ENCODE data around the gene FBN2. TPM values are rescaled to one million over a fixed set of nuclear protein-coding genes. Genes with fewer than 3 reads are reported as not detected.

FBN2 gene
- total and polyA plus RNA-seq, 2 of the 4 experiments (the other 2 are of a cell fraction) = 26.7 to 69.0 TPM

DNA sequence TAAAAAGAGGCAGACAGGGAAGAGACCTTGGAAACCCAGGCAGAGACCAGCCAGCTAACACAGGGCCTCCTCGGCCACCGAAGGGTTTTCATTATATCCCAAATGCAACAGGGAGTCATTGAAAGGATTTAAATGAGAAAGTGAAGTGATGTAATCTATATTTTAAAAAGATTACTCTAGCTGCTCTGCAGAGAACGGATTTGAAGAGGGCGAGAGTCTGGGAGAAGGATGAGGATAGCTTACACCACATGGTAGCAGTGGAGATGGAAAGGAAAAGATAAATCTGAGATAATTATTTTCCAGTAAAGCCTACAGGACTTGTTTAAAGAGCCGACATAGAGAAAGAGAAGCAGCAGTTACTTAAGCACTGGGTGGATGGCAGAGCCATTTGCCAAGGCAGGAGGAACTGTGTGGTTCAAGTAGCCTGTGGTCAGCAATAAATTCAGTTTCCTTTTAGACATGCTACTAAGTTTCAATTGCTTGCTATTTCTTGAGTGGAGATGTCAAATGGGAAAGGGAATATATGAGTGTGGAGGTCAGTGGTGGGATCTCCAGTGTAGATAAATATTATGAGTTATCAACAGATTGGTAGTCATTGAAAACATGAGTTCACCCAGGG is 9.3 kb downstream of the FBN2 start:
- Histone ChIP-seq H4K20me1 (ENCODE audit: insufficient read depth, low read length) (peaks cover 14% of the 10 kb centered on the region; the same call in 1 of the 2 replicates), H2BK20ac (ENCODE audit: low read depth, low read length) (no peak overlapping the region), H2BK120ac (ENCODE audit: low read depth, low read length) (no peak overlapping the region), H3K4me1 (ENCODE audit: control insufficient read depth, insufficient read depth, low read length) (no peaks in the 10 kb centered on the region), H3K56ac (ENCODE audit: extremely low read depth, insufficient read depth, low read length) (no peak overlapping the region), H3K27me3 (ENCODE audit: control insufficient read depth, insufficient read depth, low read length) (no peaks in the 10 kb centered on the region), H3K4me3 (ENCODE audit: insufficient read depth, low read depth, low read length) (no peak overlapping the region), H3K9ac (ENCODE audit: low read depth, low read length) (no peak overlapping the region), H2BK5ac (ENCODE audit: low read depth, low read length, poor library complexity, severe bottlenecking) (no peak overlapping the region), H3K9me1 (ENCODE audit: insufficient read depth, low read length) (peaks cover 4% of the 10 kb centered on the region; the same call in 1 of the 2 replicates), H3K4me2 (ENCODE audit: low read depth, low read length) (no peak overlapping the region), H2BK15ac (ENCODE audit: low read depth, low read length) (no peak overlapping the region), H2AFZ (replicated peaks; ENCODE audit: low read length, poor library complexity) (no peak overlapping the region), H2AK5ac (ENCODE audit: low read depth, low read length) (no peak overlapping the region), H4K8ac (ENCODE audit: low read depth in 2 of 2, low read length in 2 of 2) (no peak overlapping the region), H3K4ac (ENCODE audit: low read depth, low read length) (no peak overlapping the region), H4K91ac (ENCODE audit: insufficient read depth, low read depth, low read length) (no peak overlapping the region), H3K23ac (ENCODE audit: low read depth, low read length) (no peak overlapping the region), H3K36me3 (ENCODE audit: control insufficient read depth, insufficient read depth, low read length) (peaks cover 27% of the 10 kb centered on the region), H3K9me3 (ENCODE audit: control insufficient read depth, insufficient read depth, low read length) (no peaks in the 10 kb centered on the region), H3K79me1 (ENCODE audit: low read depth in 1 of 2, low read length in 2 of 2) (peaks cover 3 to 10% of the 10 kb centered on the region in 2 experiments; a peak in 3 of 4 replicates), H4K5ac (ENCODE audit: low read depth, low read length) (no peak overlapping the region), H3K18ac (ENCODE audit: low read depth, low read length) (no peak overlapping the region), H3K14ac (replicated peaks; ENCODE audit: low read depth, low read length) (no peak overlapping the region), H3K27ac (ENCODE audit: insufficient read depth, low read length) (no peak overlapping the region), H2AK9ac (replicated peaks; ENCODE audit: low read depth, low read length, poor library complexity) (no peak overlapping the region)
- no peak for DNase-seq
- no CpG with 5 or more reads among the region's 5 CpGs for WGBS, 2 experiments (ENCODE audit: extremely low coverage in 2 of 2, insufficient read length in 1 of 2)
- CTCF ChIA-PET = no interaction called here
- dilution Hi-C loops (cut with HindIII; ENCODE audit: low sequenced_read_pairs, unreplicated experiment) = no loop called here
- intact Hi-C loops (cut with micrococcal nuclease) = no loop called here
- TF ChIP-seq NFE2L2 (IDR thresholded peaks at IDR 0.05; ENCODE audit: low read depth, low read length) (no peak), RFX5 (IDR thresholded peaks at IDR 0.05; ENCODE audit: low read depth, low read length) (no peak), FOS (IDR thresholded peaks at IDR 0.05; ENCODE audit: low read depth, low read length) (no peak), MXI1 (IDR thresholded peaks at IDR 0.05; ENCODE audit: borderline replicate concordance, low read depth, low read length) (no peak), MAFK (IDR thresholded peaks at IDR 0.05; ENCODE audit: low read depth, low read length) (no peak), CHD1 (IDR thresholded peaks at IDR 0.05; ENCODE audit: low read depth, low read length) (no peak), POLR2A (IDR thresholded peaks at IDR 0.05; ENCODE audit: low read depth, low read length) (no peak), SMC3 (IDR thresholded peaks at IDR 0.05; ENCODE audit: low read depth, low read length) (no peak), RCOR1 (IDR thresholded peaks at IDR 0.05; ENCODE audit: insufficient replicate concordance, low read length) (no peak), CEBPB (IDR thresholded peaks at IDR 0.05; ENCODE audit: low read depth, low read length) (no peak), BHLHE40 (IDR thresholded peaks at IDR 0.05; ENCODE audit: low read depth, low read length) (no peak), MAZ (IDR thresholded peaks at IDR 0.05; ENCODE audit: borderline replicate concordance, low read depth, low read length) (no peak)
- TF ChIP-seq, protein P1, sequence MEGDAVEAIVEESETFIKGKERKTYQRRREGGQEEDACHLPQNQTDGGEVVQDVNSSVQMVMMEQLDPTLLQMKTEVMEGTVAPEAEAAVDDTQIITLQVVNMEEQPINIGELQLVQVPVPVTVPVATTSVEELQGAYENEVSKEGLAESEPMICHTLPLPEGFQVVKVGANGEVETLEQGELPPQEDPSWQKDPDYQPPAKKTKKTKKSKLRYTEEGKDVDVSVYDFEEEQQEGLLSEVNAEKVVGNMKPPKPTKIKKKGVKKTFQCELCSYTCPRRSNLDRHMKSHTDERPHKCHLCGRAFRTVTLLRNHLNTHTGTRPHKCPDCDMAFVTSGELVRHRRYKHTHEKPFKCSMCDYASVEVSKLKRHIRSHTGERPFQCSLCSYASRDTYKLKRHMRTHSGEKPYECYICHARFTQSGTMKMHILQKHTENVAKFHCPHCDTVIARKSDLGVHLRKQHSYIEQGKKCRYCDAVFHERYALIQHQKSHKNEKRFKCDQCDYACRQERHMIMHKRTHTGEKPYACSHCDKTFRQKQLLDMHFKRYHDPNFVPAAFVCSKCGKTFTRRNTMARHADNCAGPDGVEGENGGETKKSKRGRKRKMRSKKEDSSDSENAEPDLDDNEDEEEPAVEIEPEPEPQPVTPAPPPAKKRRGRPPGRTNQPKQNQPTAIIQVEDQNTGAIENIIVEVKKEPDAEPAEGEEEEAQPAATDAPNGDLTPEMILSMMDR (conservative IDR thresholded peaks at IDR 0.05; ENCODE audit: low read depth, low read length) = no peak
- TF ChIP-seq, protein P2, sequence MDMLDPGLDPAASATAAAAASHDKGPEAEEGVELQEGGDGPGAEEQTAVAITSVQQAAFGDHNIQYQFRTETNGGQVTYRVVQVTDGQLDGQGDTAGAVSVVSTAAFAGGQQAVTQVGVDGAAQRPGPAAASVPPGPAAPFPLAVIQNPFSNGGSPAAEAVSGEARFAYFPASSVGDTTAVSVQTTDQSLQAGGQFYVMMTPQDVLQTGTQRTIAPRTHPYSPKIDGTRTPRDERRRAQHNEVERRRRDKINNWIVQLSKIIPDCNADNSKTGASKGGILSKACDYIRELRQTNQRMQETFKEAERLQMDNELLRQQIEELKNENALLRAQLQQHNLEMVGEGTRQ (IDR thresholded peaks at IDR 0.05; ENCODE audit: low read depth, low read length) = no peak
- TF ChIP-seq, protein P3, sequence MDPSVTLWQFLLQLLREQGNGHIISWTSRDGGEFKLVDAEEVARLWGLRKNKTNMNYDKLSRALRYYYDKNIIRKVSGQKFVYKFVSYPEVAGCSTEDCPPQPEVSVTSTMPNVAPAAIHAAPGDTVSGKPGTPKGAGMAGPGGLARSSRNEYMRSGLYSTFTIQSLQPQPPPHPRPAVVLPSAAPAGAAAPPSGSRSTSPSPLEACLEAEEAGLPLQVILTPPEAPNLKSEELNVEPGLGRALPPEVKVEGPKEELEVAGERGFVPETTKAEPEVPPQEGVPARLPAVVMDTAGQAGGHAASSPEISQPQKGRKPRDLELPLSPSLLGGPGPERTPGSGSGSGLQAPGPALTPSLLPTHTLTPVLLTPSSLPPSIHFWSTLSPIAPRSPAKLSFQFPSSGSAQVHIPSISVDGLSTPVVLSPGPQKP (IDR thresholded peaks at IDR 0.05; ENCODE audit: borderline replicate concordance, low read depth, low read length) = no peak
- ATAC-seq (ENCODE audit: low read depth) = no peak
- POLR2A ChIA-PET (ENCODE audit: unreplicated experiment) = interaction anchor here (1.0 kb wide), 1 partner anchor 16 kb away, joined by 3 read pairs; no protein-coding TSS in a partner anchor
- in situ Hi-C loops (cut with MboI; ENCODE audit: low sequenced_read_pairs) = no loop called here
- no TSS peak for BruUV-seq (replicated peaks)
